ENCODE results near the gene HNRNPK. TPM values are rescaled to one million over a fixed set of nuclear protein-coding genes. Genes with fewer than 3 reads are reported as not detected.
A peak's percentile ranks its signal among the peaks of the same experiment; 100 is the strongest.

HNRNPK gene
- polyA plus RNA-seq, 2 donors = 176 to 299 TPM

DNA sequence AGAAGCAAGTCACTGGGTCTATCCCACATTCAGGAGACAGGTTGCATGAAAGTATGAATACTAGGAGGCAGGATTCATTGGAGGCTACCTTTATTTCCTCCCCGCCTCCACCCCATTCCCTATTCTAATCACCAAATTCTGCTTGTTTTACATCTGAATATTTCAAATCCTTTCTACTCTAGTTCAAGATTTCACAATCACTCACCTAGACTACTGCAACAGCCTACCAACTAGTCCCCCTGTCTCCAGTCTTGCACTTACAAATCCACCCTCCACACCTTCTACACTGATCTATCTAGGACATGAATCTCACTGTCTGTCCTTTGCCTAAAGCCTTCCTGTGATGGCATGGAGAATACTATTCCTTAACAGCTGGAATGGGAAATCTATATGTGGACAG lies 52.4 kb downstream of the HNRNPK start:
- 68 to 100% methylated on average over 1 of the region's 1 CpG for WGBS, 2 donors
- H3K27ac ChIP-seq (ENCODE audit: low read depth in 2 of 2, low read length in 1 of 2) = no peak overlapping the region
- H3K27me3 ChIP-seq (ENCODE audit: control insufficient read depth in 1 of 2, insufficient read depth in 2 of 2, low read length in 2 of 2) = no peaks in the 10 kb centered on the region
- H3K36me3 ChIP-seq (ENCODE audit: control insufficient read depth in 2 of 2, insufficient read depth in 2 of 2, low read length in 1 of 2) = no peaks in the 10 kb centered on the region
- no peaks in the 10 kb centered on the region for H3K4me1 ChIP-seq (ENCODE audit: control insufficient read depth in 2 of 2, insufficient read depth in 2 of 2, low read length in 1 of 2)
- no peak overlapping the region for H3K4me3 ChIP-seq (ENCODE audit: low read depth in 1 of 2, low read length in 2 of 2)
- H3K9me3 ChIP-seq (ENCODE audit: control insufficient read depth in 2 of 2, insufficient read depth in 1 of 2, low read depth in 1 of 2, low read length in 1 of 2) = no peaks in the 10 kb centered on the region

- Histone ChIP-seq H3K4me1 (ENCODE audit: control insufficient read depth in 2 of 2, insufficient read depth in 2 of 2, low read length in 1 of 2) (no peaks in the 10 kb centered on the region), H3K4me3 (ENCODE audit: low read depth in 1 of 2, low read length in 2 of 2) (peak within 1 kb of the TSS; percentile 74 to 79), H3K27me3 (ENCODE audit: control insufficient read depth in 1 of 2, insufficient read depth in 2 of 2, low read length in 2 of 2) (no peaks in the 10 kb centered on the region), H3K9me3 (ENCODE audit: control insufficient read depth in 2 of 2, insufficient read depth in 1 of 2, low read depth in 1 of 2, low read length in 1 of 2) (no peaks in the 10 kb centered on the region), H3K27ac (ENCODE audit: low read depth in 2 of 2, low read length in 1 of 2) (peak within 1 kb of the TSS; percentile 89 to 92), H3K36me3 (ENCODE audit: control insufficient read depth in 2 of 2, insufficient read depth in 2 of 2, low read length in 1 of 2) (no peaks in the 10 kb centered on the region)
- 0% methylated on average over 55 to 92 of the region's 92 CpGs for WGBS, 2 donors
These were observed 58.9 kb downstream of the HNRNPK start, which contains the start of gene KIF27 for GRCh38 chr9:83920927-83921707. Gene KIF27 (minus strand): TSS chr9:83921432. CDS start chr9:83915591, 5,841 bp downstream.

GRCh38 chr9:83920469-83920926 lies 59.5 kb downstream of the HNRNPK start:
- H3K4me3 ChIP-seq (ENCODE audit: low read depth in 1 of 2, low read length in 2 of 2) = peak overlapping the region; percentile 74 to 79
- peak overlapping the region; percentile 89 to 92 for H3K27ac ChIP-seq (ENCODE audit: low read depth in 2 of 2, low read length in 1 of 2)
- H3K4me1 ChIP-seq (ENCODE audit: control insufficient read depth in 2 of 2, insufficient read depth in 2 of 2, low read length in 1 of 2) = no peaks in the 10 kb centered on the region
- 2 to 3% methylated on average over 16 of the region's 16 CpGs for WGBS, 2 donors
- no peaks in the 10 kb centered on the region for H3K9me3 ChIP-seq (ENCODE audit: control insufficient read depth in 2 of 2, insufficient read depth in 1 of 2, low read depth in 1 of 2, low read length in 1 of 2)
- no peaks in the 10 kb centered on the region for H3K27me3 ChIP-seq (ENCODE audit: control insufficient read depth in 1 of 2, insufficient read depth in 2 of 2, low read length in 2 of 2)
- H3K36me3 ChIP-seq (ENCODE audit: control insufficient read depth in 2 of 2, insufficient read depth in 2 of 2, low read length in 1 of 2) = no peaks in the 10 kb centered on the region

- no peak overlapping the region for H3K4me3 ChIP-seq (ENCODE audit: low read depth in 1 of 2, low read length in 2 of 2)
- no peaks in the 10 kb centered on the region for H3K4me1 ChIP-seq (ENCODE audit: control insufficient read depth in 2 of 2, insufficient read depth in 2 of 2, low read length in 1 of 2)
- H3K27ac ChIP-seq (ENCODE audit: low read depth in 2 of 2, low read length in 1 of 2) = no peak overlapping the region
- no peaks in the 10 kb centered on the region for H3K36me3 ChIP-seq (ENCODE audit: control insufficient read depth in 2 of 2, insufficient read depth in 2 of 2, low read length in 1 of 2)
- H3K9me3 ChIP-seq (ENCODE audit: control insufficient read depth in 2 of 2, insufficient read depth in 1 of 2, low read depth in 1 of 2, low read length in 1 of 2) = no peaks in the 10 kb centered on the region
- H3K27me3 ChIP-seq (ENCODE audit: control insufficient read depth in 1 of 2, insufficient read depth in 2 of 2, low read length in 2 of 2) = no peaks in the 10 kb centered on the region
- WGBS, 2 donors = 98 to 100% methylated on average over 1 of the region's 1 CpG
These were observed 60.9 kb downstream of the HNRNPK start for GRCh38 chr9:83919111-83919510.

Other genes with a start within 250 kb of the HNRNPK start
- 1 to 10 TPM; 2.3 to 4.0 TPM for gene GKAP1, start 162.4 kb downstream of the HNRNPK start, polyA plus RNA-seq
- 1 to 10 TPM in 1 of 2 donors, under 1 TPM in 1; 0.76 to 1.2 TPM for gene KIF27, start 58.8 kb downstream of the HNRNPK start, polyA plus RNA-seq
- 1 to 10 TPM; 2.3 to 3.6 TPM for gene RMI1, start 590 bp upstream of the HNRNPK start, polyA plus RNA-seq

Data from esophagus (tissue), 2 donors.